Measurements from ENCODE around the gene WDFY3.

WDFY3 gene

DNA sequence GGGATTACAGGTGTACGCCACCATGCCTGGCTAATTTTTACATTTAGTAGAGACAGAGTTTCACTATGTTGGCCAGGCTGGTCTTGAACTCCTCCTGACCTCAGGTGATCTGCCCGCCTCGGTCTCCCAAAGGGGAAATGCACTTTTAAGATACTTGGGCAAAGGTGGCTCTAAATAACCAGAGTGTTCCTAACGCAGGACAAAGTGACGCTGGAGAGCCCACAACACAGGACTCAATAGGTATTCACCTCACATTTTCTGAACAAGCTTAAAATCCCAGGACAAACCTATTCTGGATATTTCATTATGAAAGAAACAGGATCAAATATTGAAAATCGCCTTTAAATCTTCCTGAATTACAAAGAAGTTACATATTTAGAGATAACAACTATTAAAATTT lies 69.0 kb downstream of the WDFY3 start:
- TF ChIP-seq POLR2AphosphoS5 (IDR thresholded peaks at IDR 0.05; ENCODE audit: low read depth) (no peak), REST (IDR thresholded peaks at IDR 0.05; ENCODE audit: insufficient replicate concordance, low read depth) (no peak), SPI1 (IDR thresholded peaks at IDR 0.05; ENCODE audit: borderline replicate concordance, low read depth) (no peak), GABPA (IDR thresholded peaks at IDR 0.05; ENCODE audit: low read depth) (no peak)
- TF ChIP-seq, protein P1, sequence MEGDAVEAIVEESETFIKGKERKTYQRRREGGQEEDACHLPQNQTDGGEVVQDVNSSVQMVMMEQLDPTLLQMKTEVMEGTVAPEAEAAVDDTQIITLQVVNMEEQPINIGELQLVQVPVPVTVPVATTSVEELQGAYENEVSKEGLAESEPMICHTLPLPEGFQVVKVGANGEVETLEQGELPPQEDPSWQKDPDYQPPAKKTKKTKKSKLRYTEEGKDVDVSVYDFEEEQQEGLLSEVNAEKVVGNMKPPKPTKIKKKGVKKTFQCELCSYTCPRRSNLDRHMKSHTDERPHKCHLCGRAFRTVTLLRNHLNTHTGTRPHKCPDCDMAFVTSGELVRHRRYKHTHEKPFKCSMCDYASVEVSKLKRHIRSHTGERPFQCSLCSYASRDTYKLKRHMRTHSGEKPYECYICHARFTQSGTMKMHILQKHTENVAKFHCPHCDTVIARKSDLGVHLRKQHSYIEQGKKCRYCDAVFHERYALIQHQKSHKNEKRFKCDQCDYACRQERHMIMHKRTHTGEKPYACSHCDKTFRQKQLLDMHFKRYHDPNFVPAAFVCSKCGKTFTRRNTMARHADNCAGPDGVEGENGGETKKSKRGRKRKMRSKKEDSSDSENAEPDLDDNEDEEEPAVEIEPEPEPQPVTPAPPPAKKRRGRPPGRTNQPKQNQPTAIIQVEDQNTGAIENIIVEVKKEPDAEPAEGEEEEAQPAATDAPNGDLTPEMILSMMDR (IDR thresholded peaks at IDR 0.05; ENCODE audit: insufficient read depth, low read length): no peak
- Histone ChIP-seq H3K27me3 (ENCODE audit: insufficient read depth, poor library complexity, severe bottlenecking) (no peaks in the 10 kb centered on the region), H3K4me3 (replicated peaks; ENCODE audit: insufficient read depth, low read length) (no peak overlapping the region), H3K27ac (replicated peaks) (no peak overlapping the region)
- DNase-seq (ENCODE audit: low read depth in 1 of 2, low spot score in 1 of 2): no peak

DNA sequence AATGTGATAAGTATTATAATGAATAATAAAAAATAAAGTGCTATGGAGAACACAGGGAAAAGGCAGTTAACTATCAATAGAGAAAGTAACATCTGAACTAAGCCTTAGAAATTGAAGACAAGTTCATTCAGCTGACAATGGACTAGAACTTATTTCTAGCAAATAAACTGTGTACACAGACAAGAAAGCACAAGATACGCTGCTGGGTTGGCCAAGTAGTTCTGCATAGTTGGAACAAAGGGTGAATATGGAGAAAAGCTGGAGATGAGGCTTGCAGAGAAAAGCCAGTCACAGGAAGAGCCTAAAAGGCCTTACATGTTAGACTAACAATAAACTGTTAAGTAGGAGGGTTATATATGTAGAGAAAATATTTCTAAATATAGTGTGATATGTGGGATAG lies 71.2 kb downstream of the WDFY3 start:
- Histone ChIP-seq H3K27ac (replicated peaks) (no peak overlapping the region), H3K27me3 (ENCODE audit: insufficient read depth, poor library complexity, severe bottlenecking) (no peaks in the 10 kb centered on the region), H3K4me3 (replicated peaks; ENCODE audit: insufficient read depth, low read length) (no peak overlapping the region)
- TF ChIP-seq SPI1 (IDR thresholded peaks at IDR 0.05; ENCODE audit: borderline replicate concordance, low read depth) (no peak), GABPA (IDR thresholded peaks at IDR 0.05; ENCODE audit: low read depth) (no peak), REST (IDR thresholded peaks at IDR 0.05; ENCODE audit: insufficient replicate concordance, low read depth) (no peak), POLR2AphosphoS5 (IDR thresholded peaks at IDR 0.05; ENCODE audit: low read depth) (no peak)
- TF ChIP-seq, protein P1 (IDR thresholded peaks at IDR 0.05; ENCODE audit: insufficient read depth, low read length): no peak
- no peak for DNase-seq (ENCODE audit: low read depth in 1 of 2, low spot score in 1 of 2)

DNA sequence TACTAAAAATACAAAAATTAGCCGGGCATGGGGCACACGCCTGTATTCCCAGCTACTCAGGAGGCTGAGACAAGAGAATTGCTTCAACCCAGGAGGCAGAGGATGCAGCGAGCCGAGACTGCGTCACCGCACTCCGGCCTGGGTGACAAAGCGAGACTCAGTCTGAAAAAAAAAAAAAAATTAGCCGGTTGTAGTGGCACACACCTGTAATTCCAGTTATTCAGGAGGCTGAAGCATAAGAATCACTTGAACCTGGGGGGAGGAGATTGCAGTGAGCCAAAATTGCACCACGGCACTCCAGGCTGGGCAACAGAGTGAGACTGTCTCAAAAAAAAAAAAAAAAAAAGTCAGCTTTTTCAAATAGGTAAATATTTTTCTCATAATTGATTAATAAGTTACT lies 71.9 kb downstream of the WDFY3 start:
- Histone ChIP-seq H3K27me3 (ENCODE audit: insufficient read depth, poor library complexity, severe bottlenecking) (no peaks in the 10 kb centered on the region), H3K27ac (replicated peaks) (no peak overlapping the region), H3K4me3 (replicated peaks; ENCODE audit: insufficient read depth, low read length) (no peak overlapping the region)
- no peak for TF ChIP-seq POLR2AphosphoS5 (IDR thresholded peaks at IDR 0.05; ENCODE audit: low read depth)
- TF ChIP-seq REST (IDR thresholded peaks at IDR 0.05; ENCODE audit: insufficient replicate concordance, low read depth): no peak
- TF ChIP-seq GABPA (IDR thresholded peaks at IDR 0.05; ENCODE audit: low read depth): no peak
- no peak for TF ChIP-seq SPI1 (IDR thresholded peaks at IDR 0.05; ENCODE audit: borderline replicate concordance, low read depth)
- TF ChIP-seq, protein P1 (IDR thresholded peaks at IDR 0.05; ENCODE audit: insufficient read depth, low read length): no peak
- no peak for DNase-seq (ENCODE audit: low read depth in 1 of 2, low spot score in 1 of 2)

Data from HL-60 (cell line).